Ovary (tissue), 3 donors: ENCODE measurements around the gene RGS7.

Experiments used
- EP300 ChIP-seq: sonication (generic); formaldehyde crosslinking; IDR thresholded peaks from one replicate; pipeline ENCODE4 v1.6.1; 2017; ENCODE audit warnings: antibody characterized with exemption
- POLR2A ChIP-seq: fragments of 450-650 bp; IDR thresholded peaks from one replicate; pipeline ENCODE4 v1.6.1; 2017; ENCODE audit warnings: antibody characterized with exemption, mild to moderate bottlenecking, moderate library complexity
- TF ChIP-seq, protein P1 (sequence below), 3 donors: fragments of 450-650 bp in 2 of 3; fragments of 200-600 bp in 1 of 3; IDR thresholded peaks; one replicate each; pipeline versions ENCODE4 v1.5.1 to v1.8.0; 2016 to 2022; ENCODE audit warnings: antibody characterized with exemption in 3 of 3, mild to moderate bottlenecking in 1 of 3
- donor health status: DM: no; HTN: no; CAD: no.

DNA sequence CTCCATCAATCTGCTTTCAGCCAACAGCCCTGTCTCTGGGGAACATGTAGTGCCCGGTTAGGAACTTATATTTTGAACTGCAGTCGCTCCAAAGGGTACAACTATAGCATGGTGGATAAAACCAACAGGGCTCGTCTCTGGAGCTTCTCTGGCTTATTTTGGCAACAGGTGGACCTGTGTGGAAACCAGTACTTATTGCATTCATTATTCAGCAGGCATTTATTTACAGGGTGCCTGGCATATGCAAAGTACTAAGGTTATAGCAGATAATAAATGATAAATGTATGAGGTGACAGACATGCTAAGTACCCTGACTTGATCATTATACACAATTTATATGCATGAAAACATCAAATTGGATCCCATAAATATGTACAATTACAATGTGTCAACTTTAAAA lies 93.7 kb downstream of the RGS7 start:
- TF ChIP-seq, protein P1, sequence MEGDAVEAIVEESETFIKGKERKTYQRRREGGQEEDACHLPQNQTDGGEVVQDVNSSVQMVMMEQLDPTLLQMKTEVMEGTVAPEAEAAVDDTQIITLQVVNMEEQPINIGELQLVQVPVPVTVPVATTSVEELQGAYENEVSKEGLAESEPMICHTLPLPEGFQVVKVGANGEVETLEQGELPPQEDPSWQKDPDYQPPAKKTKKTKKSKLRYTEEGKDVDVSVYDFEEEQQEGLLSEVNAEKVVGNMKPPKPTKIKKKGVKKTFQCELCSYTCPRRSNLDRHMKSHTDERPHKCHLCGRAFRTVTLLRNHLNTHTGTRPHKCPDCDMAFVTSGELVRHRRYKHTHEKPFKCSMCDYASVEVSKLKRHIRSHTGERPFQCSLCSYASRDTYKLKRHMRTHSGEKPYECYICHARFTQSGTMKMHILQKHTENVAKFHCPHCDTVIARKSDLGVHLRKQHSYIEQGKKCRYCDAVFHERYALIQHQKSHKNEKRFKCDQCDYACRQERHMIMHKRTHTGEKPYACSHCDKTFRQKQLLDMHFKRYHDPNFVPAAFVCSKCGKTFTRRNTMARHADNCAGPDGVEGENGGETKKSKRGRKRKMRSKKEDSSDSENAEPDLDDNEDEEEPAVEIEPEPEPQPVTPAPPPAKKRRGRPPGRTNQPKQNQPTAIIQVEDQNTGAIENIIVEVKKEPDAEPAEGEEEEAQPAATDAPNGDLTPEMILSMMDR (IDR thresholded peaks at IDR 0.05) = no peak
- TF ChIP-seq EP300 (no peak), POLR2A (no peak)
